ENCODE measurements around the gene FHAD1.

- TF ChIP-seq EZH2phosphoT487 (IDR thresholded peaks at IDR 0.05; ENCODE audit: low read length), result no peak
- TF ChIP-seq CTCF (IDR thresholded peaks at IDR 0.05; ENCODE audit: low read length), result no peak
- no peak for TF ChIP-seq EZH2 (optimal IDR thresholded peaks at IDR 0.05; ENCODE audit: low read depth, low read length)
These were observed 96.7 kb downstream of the FHAD1 start for GRCh38 chr1:15343729-15344128.

Data from MM.1S (cell line).